HepG2 (cell line): ENCODE data around the gene CADM1. TPM values are rescaled to one million over a fixed set of nuclear protein-coding genes. Genes with fewer than 3 reads are reported as not detected.

Experiments
- ATAC-seq: fragments of 200-7000 bp; cut with Tn5 transposase; 3 replicates; pipeline ENCODE4 v1.9.1; 2020; ENCODE audit warnings: mild to moderate bottlenecking, moderate library complexity
- BruUV-seq: library from RNA; stranded (reverse); fragments of 400-500 nt; replicated peaks from 2 replicates; lab custom pipeline; 2021; lab: Mats Ljungman, UMichigan
- CTCF ChIA-PET: fragments of 300-600 bp; formaldehyde crosslinking; extraction: SDS; loops from one replicate; lab custom pipeline; 2021; ENCODE audit warnings: low total read pairs, inconsistent platforms, low intra/inter-chr PET ratio; lab: Yijun Ruan, JAX
- POLR2A ChIA-PET: fragments of 350-600 bp; sonication (Branson Sonifier 250); formaldehyde crosslinking; loops from one replicate; lab custom pipeline; 2020; ENCODE audit warnings: antibody characterized with exemption, inconsistent platforms; lab: Yijun Ruan, JAX
- DNase-seq: peaks from one replicate; pipeline ENCODE4 v3.0.0-alpha.2; 2015; ENCODE audit warnings: low spot score
- FAIRE-seq: peaks from 3 replicates; lab custom pipeline; 2011; peaks lifted over from hg19 to GRCh38; lab: Jason Lieb, UNC
- H2AFZ ChIP-seq: one replicate; pipeline ENCODE4 v1.6.1; 2011; ENCODE audit warnings: low read length, inconsistent platforms
- H3K27ac ChIP-seq: fragments of 300-600 bp; 3 replicates; pipeline ENCODE4 v1.8.0; 2011; ENCODE audit warnings: mixed run types, mild to moderate bottlenecking, mixed read lengths, low read length, inconsistent platforms; ENCODE audit not compliant: insufficient read depth; ENCODE audit errors: extremely low read length
- H3K27me3 ChIP-seq, 2 experiments: fragments of 200-600 bp in 1 of 2; 2 replicates in 1 of 2; 3 replicates in 1 of 2; pipeline versions ENCODE4 v1.6.0 to v1.8.0; 2011; ENCODE audit warnings: low read length in 2 of 2, mild to moderate bottlenecking in 2 of 2, moderate library complexity in 2 of 2, inconsistent platforms in 1 of 2; ENCODE audit not compliant: insufficient read depth in 2 of 2, control insufficient read depth in 1 of 2
- H3K36me3 ChIP-seq, 2 experiments: fragments of 200-600 bp in 1 of 2; replicated peaks in 1 of 2; 2 replicates in 1 of 2; 3 replicates in 1 of 2; pipeline versions ENCODE4 v1.5.1 to v1.8.0; 2011; ENCODE audit warnings: low read length in 2 of 2, inconsistent platforms in 1 of 2; ENCODE audit not compliant: insufficient read depth in 2 of 2, control insufficient read depth in 1 of 2
- H3K4me1 ChIP-seq: 2 replicates; pipeline ENCODE4 v1.5.1; 2012; ENCODE audit warnings: low read length, inconsistent platforms; ENCODE audit not compliant: insufficient read depth
- H3K4me2 ChIP-seq: 2 replicates; pipeline ENCODE4 v1.6.0; 2011; ENCODE audit warnings: low read depth, low read length, inconsistent platforms
- H3K4me3 ChIP-seq, 3 experiments: fragments of 200-600 bp in 1 of 3; sonication (generic), shearing (Covaris generic) in 1 of 3; replicated peaks in 1 of 3; 2 replicates each; pipeline ENCODE4 v1.5.1; 2011 to 2016; ENCODE audit warnings: low read length in 3 of 3, inconsistent platforms in 2 of 3, low read depth in 2 of 3, mild to moderate bottlenecking in 2 of 3, control low read depth in 1 of 3, mixed read lengths in 1 of 3; ENCODE audit not compliant: insufficient read depth in 1 of 3
- H3K79me2 ChIP-seq: one replicate; pipeline ENCODE4 v1.6.1; 2011; ENCODE audit warnings: low read length, inconsistent platforms; ENCODE audit not compliant: insufficient read depth
- H3K9ac ChIP-seq: 2 replicates; pipeline ENCODE4 v1.6.0; 2011; ENCODE audit warnings: mild to moderate bottlenecking, low read depth, low read length, inconsistent platforms; ENCODE audit not compliant: insufficient read depth
- H3K9me3 ChIP-seq: 2 replicates; pipeline ENCODE4 v1.5.1; 2012; ENCODE audit warnings: mild to moderate bottlenecking, low read length
- H4K20me1 ChIP-seq: 2 replicates; pipeline ENCODE4 v1.6.0; 2011; ENCODE audit warnings: inconsistent platforms, mild to moderate bottlenecking, low read length, moderate library complexity; ENCODE audit not compliant: insufficient read depth
- CREBL2 ChIP-seq: sonication (generic); formaldehyde crosslinking; IDR thresholded peaks from 2 replicates; pipeline ENCODE4 v1.8.1; 2023; ENCODE audit warnings: missing genetic modification reagents, mild to moderate bottlenecking, borderline replicate concordance
- FOXJ3 ChIP-seq: sonication (generic); formaldehyde crosslinking; IDR thresholded peaks from 2 replicates; pipeline ENCODE4 v1.4.0; 2020; ENCODE audit warnings: missing genetic modification reagents, mild to moderate bottlenecking, borderline replicate concordance
- FOXO1 ChIP-seq: sonication (generic); formaldehyde crosslinking; IDR thresholded peaks from 2 replicates; pipeline ENCODE4 v1.4.0; 2020; ENCODE audit warnings: missing genetic modification reagents
- HIVEP1 ChIP-seq: sonication (generic); formaldehyde crosslinking; IDR thresholded peaks from 2 replicates; pipeline ENCODE4 v1.4.0; 2020; ENCODE audit warnings: mild to moderate bottlenecking, missing genetic modification reagents
- IRF2 ChIP-seq: IDR thresholded peaks from 2 replicates; pipeline ENCODE4 v1.6.1; 2018; ENCODE audit warnings: missing genetic modification reagents, missing compliant biosample characterization
- KAT8 ChIP-seq: IDR thresholded peaks from 2 replicates; pipeline ENCODE4 v1.6.1; 2016; ENCODE audit warnings: missing genetic modification reagents, missing compliant biosample characterization
- KMT2B ChIP-seq: IDR thresholded peaks from 2 replicates; pipeline ENCODE4 v1.6.1; 2016; ENCODE audit warnings: missing genetic modification reagents, missing compliant biosample characterization
- MTF2 ChIP-seq: sonication (generic); formaldehyde crosslinking; IDR thresholded peaks from 2 replicates; pipeline ENCODE4 v1.5.0; 2020; ENCODE audit warnings: missing genetic modification reagents, borderline replicate concordance
- RERE ChIP-seq: IDR thresholded peaks from 2 replicates; pipeline ENCODE4 v1.6.1; 2016; ENCODE audit warnings: low read depth, missing genetic modification reagents, missing compliant biosample characterization
- TSC22D2 ChIP-seq: sonication (generic); formaldehyde crosslinking; IDR thresholded peaks from 2 replicates; pipeline ENCODE4 v1.5.1; 2020; ENCODE audit warnings: missing genetic modification reagents, mild to moderate bottlenecking, borderline replicate concordance
- ZFP90 ChIP-seq: sonication (generic); formaldehyde crosslinking; IDR thresholded peaks from 2 replicates; pipeline ENCODE4 v1.8.0; 2022; ENCODE audit warnings: missing genetic modification reagents, mild to moderate bottlenecking, inconsistent platforms, borderline replicate concordance
- ZNF274 ChIP-seq: sonication (generic); formaldehyde crosslinking; IDR thresholded peaks from 2 replicates; pipeline ENCODE4 v1.5.1; 2020; ENCODE audit warnings: mild to moderate bottlenecking, missing genetic modification reagents
- ZNF674 ChIP-seq: sonication (generic); formaldehyde crosslinking; IDR thresholded peaks from 2 replicates; pipeline ENCODE4 v1.5.0; 2020; ENCODE audit warnings: low read depth, mild to moderate bottlenecking, missing genetic modification reagents
- ZNF782 ChIP-seq: sonication (generic); formaldehyde crosslinking; IDR thresholded peaks from 2 replicates; pipeline ENCODE4 v1.4.0; 2020; ENCODE audit warnings: missing genetic modification reagents, mild to moderate bottlenecking, borderline replicate concordance
- ZNF800 ChIP-seq: sonication (generic); formaldehyde crosslinking; IDR thresholded peaks from 2 replicates; pipeline ENCODE4 v1.4.0; 2020; ENCODE audit warnings: missing genetic modification reagents
- ZSCAN9 ChIP-seq: IDR thresholded peaks from 2 replicates; pipeline ENCODE4 v1.6.1; 2016; ENCODE audit warnings: borderline replicate concordance
- WGBS: methylation state at CpG from one replicate; pipeline ENCODE4 v1.1.6; 2017; ENCODE audit warnings: low lambda C conversion rate; 5-methylcytosine and 5-hydroxymethylcytosine counted together
- in situ Hi-C: cut with HindIII; loops from 2 replicates; pipeline ENCODE4 v1.10.0; 2017; ENCODE audit warnings: low pct_unique_long_range_greater_than_20kb; ENCODE audit not compliant: extremely low pct_ligation_motif_present
- intact Hi-C: fragments of 100-400 bp; cut with micrococcal nuclease; formaldehyde crosslinking; loops from one replicate; pipeline ENCODE4 v1.10.0; 2022; ENCODE audit not compliant: unreplicated experiment
- polyA plus RNA-seq, 8 experiments: library from polyadenylated mRNA; depleted of rRNA in 3 of 8; stranded (reverse) in 7 of 8; unstranded in 1 of 8; fragments of >200 nt; fragmentation: Illumina TruSeq in 4 of 8; extraction: Trizol in 4 of 8; gene quantifications; 2 replicates each; pipeline versions ENCODE4 v1.2.1 to v1.2.3, GENCODE V29; 2011 to 2016; ENCODE audit warnings: low read depth in 4 of 8, missing spikeins in 1 of 8, mixed read lengths in 1 of 8; ENCODE audit not compliant: insufficient read depth in 1 of 8
- total RNA-seq, 5 experiments: library from RNA; depleted of rRNA; stranded (reverse); fragments of >200 nt; fragmentation: Illumina TruSeq; extraction: Trizol; gene quantifications; 2 replicates each; pipeline ENCODE4 v1.2.3, GENCODE V29; 2016; ENCODE audit warnings: low read depth in 1 of 5

CADM1 gene
- total and polyA plus RNA-seq, 2 of the 13 experiments (the other 11 are each of a cell fraction or from before 2014, with no cell fraction given) = 71.3 to 122 TPM

GRCh38 chr11:115251126-115251525 is 253.1 kb downstream of the CADM1 start:
- DNase-seq (no peak), ATAC-seq (no peak), FAIRE-seq (no peak)
- ChIA-PET POLR2A (no interaction called here), CTCF (no interaction called here)
- 92% methylated on average over 4 of the region's 4 CpGs for WGBS
- intact Hi-C loops (no loop called here), in situ Hi-C loops (no loop called here)
- Histone ChIP-seq H3K9ac (no peak overlapping the region), H3K36me3 (no peaks in the 10 kb centered on the region), H3K27me3 (no peaks in the 10 kb centered on the region), H3K4me1 (peaks cover 38% of the 10 kb centered on the region), H3K79me2 (no peaks in the 10 kb centered on the region), H2AFZ (no peak overlapping the region), H4K20me1 (0 out of 2 replicates have a peak, but pooled peaks cover 5% of the 10 kb centered on the region), H3K4me2 (no peak overlapping the region), H3K4me3 (no peak overlapping the region), H3K27ac (no peak overlapping the region), H3K9me3 (no peaks in the 10 kb centered on the region)
- TF ChIP-seq IRF2 (CRISPR knock-in tag) = no peak
- no peak for TF ChIP-seq KAT8 (CRISPR knock-in tag)
- no peak for TF ChIP-seq FOXJ3 (CRISPR knock-in tag)
- no peak for TF ChIP-seq ZFP90
- TF ChIP-seq TSC22D2 (CRISPR knock-in tag) = no peak
- TF ChIP-seq MTF2 (CRISPR knock-in tag) = no peak
- no peak for TF ChIP-seq ZNF782 (CRISPR knock-in tag)
- no peak for TF ChIP-seq ZNF674 (CRISPR knock-in tag)
- TF ChIP-seq ZNF800 (CRISPR knock-in tag) = no peak
- no peak for TF ChIP-seq CREBL2
- TF ChIP-seq KMT2B (CRISPR knock-in tag) = no peak
- TF ChIP-seq ZSCAN9 (CRISPR knock-in tag) = no peak
- TF ChIP-seq RERE = no peak
- no peak for TF ChIP-seq HIVEP1
- no peak for TF ChIP-seq ZNF274 (CRISPR knock-in tag)
- TF ChIP-seq FOXO1 (CRISPR knock-in tag) = no peak
- BruUV-seq = no TSS peak
